ENCODE data around the gene PRDM15. TPM values are rescaled to one million over a fixed set of nuclear protein-coding genes. Genes with fewer than 3 reads are reported as not detected.
A peak's percentile ranks its signal among the peaks of the same experiment; 100 is the strongest.

Gene PRDM15
- total RNA-seq, 1 donor from 2014 or later = 6.4 TPM

DNA sequence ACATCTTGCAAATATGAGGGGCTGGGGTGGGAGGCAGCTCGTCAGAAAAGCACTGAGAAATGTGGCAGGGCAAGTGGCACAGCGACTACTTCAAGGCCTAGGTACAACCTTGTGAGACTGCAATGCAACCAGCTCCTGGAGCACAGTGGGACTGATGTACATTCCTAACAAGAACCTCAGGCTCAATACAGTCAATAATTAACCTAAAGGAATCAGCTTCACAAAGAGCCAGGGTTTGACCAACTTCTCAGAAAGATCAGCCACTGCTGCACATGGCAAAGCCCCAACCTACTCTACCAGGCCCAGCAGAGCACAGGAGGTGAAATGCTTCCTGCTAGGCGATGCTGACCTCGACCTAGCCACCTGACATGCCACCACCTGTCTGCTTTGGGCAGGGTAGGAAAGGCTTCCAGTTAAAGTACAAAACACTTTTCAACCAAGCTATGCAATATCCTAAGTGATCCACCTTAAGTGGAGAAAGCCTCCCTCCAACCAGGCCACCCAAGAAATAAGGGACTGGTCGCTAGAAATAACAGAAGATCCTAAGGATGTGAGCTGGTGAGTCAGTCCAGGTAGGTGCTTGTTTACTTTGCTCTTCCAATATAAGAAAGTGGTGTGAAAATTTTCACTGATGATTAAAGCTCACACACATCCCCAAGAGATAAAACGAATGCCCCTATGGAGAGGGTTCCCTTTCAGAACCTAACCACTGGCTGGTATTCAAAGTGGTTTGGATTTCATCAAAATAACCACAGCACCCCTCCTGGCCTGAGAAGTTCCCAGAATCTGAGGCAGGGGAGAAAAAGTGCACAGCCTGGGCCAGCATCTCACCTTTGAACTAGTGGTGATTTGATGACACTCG is 114.4 kb downstream of the PRDM15 start:
- peak; percentile 71 for DNase-seq (ENCODE audit: low spot score)

DNA sequence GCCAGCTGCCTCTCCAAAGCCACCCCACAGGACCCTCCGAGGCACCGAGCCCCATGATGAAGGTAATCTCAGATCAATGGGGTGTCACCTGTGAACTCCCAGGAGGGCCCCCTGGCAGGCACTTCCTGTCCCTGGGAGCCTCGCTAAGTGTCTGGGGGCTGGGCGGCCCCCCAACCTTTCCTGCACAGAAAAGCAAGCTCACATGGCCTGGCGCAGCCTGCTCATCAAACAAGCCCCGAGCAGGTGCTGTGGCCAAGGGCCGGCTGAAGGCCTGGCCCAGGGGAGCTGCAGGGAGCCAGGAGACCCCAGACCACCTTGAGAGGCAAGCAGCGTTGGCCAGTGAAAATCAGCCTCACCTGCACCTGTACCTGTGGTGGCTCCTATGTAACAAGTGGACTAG is 115.1 kb downstream of the PRDM15 start:
- DNase-seq (ENCODE audit: low spot score) = no peak

DNA sequence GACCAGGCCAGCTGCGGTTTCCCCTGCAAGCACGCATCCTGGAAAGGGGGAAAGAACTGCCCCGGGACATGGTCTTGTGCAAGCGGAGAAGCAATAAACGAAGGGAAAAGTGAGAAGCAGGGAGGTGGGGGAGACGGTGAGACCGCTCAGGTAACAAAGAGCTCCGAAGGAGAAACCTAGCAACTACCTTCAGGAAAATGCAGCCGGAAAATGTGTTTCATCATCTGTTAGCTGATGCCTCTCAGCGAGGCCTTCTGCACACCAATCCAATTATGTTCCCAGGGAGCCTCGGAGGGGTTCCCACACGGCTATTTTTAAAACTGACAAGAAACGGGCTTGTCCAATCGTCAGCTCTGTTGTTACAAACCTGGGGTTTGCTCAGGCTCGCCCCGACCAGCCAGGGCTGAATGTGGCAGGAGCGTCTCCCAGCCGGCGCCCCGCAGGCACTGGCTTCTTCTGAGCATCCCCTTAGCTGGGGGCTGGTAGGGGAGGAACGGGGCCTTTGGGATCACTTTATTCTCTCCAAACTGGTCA is 115.7 kb downstream of the PRDM15 start:
- no peak for DNase-seq (ENCODE audit: low spot score)

DNA sequence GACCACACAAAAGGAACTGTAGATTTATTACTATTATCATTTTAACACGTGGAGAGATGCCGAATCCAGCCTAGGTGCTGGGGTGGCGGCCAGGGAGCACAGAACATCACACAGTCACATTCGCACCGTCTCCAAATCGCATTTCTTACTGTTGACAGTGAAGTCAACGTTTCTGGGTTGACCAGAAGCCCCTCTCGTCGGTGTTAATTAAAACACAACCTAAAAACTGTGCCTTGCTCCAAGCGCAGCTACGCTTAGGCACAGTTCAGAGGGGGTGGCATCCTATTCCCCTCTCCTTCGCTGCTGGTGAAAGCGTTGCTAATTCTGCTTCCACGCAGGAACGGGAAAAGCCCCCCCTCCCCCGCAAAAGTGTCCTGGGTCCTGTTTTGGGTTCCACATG is 116.4 kb downstream of the PRDM15 start:
- no peak for DNase-seq (ENCODE audit: low spot score)

DNA sequence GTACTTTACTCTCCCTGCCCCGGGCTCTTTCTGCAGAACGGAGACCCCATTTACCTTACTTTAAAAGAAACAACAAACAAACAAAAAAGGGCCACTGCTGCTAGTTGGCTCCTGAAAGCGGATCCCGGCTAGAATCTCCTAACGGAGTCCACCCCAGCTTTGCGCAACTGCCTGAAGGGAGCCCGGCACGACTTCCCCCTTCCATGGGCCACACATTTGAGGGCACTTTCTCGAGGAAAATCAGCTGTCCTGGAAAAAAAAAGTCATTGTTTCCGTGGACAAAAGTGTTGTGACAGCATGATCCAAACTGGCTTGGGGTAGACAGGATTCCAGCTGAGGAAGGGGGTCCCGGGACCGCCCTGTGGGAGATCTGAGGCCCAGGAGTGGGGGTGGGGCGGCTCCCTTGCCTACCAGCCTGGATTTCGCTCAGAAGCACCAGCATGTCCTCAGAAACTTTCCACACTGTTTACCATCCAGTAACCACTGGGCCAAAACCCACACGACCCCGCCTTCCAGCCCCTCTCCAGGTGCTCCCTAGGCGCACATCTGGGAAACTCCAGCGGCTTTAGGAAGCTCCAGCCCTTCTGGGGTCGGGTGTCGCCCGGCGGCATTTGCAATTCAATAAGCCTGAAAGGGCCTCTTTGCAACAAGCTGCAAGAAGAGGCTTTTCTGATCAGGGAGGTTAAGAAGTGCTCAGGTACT is 117.1 kb downstream of the PRDM15 start:
- no peak for DNase-seq (ENCODE audit: low spot score)

DNA sequence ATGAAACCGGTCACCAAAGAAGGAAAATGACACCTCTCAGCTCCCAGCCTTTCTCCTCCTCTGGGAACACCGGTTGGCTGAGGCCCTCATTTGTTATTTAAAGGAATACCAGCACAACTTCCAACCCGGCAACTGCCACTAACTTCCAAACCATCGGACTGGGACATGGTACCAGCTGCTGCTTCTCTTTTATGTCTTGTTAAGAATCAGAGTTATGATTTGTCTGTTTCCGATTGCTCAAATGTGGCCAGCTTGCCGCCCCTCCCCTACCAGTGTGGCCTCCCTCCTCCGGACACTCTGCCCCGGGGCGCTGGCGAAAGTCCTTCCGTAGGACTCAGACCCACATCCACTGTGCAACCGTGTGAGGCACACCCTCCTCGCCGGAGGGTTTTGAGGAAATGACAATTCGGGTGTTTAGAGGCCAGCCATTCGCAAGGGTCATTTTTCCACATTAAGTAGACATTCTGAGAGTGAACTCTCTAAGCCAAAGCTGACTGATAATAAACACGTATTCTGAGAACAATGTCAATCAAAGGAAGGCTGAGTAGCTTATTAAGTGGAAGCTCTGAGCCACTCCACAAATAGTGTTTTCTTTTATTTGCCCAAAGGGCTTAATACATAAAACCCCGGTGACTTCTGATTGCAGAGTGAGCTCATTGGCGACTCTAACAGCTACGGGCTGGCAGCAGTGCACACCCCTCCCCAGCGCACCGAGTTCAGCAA is 117.8 kb downstream of the PRDM15 start:
- DNase-seq (ENCODE audit: low spot score) = no peak

DNA sequence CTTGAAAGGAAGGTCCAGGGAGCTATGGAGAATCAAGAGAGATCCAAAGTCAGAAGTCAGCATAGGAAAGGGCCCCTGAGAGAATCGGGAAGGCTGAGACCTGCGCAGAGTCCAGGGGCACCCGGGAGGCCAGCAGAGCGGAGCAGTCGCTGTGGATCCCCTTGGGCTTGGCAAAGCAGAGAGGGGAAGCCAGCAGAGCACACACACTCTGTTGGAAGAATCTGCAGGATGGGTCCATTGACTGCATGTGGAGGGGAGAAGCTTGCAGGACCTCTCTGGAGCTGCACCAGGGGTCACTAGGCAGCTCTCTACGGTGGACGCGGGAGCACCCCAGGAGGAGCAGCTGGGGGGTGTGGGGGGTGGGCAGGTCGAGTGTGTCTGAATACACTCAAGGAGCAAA is 118.7 kb downstream of the PRDM15 start:
- no peak for DNase-seq (ENCODE audit: low spot score)

DNA sequence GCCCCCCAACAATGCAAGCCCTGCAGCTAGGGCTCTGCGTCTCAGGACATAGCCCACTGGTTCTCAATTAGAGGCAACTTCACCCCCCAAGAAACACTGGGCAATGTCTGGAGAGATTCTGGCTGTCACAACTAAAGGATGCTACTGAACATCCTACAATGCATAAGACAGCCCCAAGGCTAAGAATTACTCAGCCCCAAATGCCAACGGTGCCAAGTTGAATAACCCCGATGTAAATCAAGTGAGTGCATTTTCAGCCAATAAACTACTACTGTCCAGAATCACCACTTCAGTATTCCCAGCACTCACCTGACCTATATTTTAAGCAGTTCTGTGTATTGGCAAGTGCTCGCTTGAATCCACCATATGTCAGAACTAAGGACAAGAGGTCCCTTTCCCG is 119.2 kb downstream of the PRDM15 start:
- DNase-seq (ENCODE audit: low spot score) = no peak

DNA sequence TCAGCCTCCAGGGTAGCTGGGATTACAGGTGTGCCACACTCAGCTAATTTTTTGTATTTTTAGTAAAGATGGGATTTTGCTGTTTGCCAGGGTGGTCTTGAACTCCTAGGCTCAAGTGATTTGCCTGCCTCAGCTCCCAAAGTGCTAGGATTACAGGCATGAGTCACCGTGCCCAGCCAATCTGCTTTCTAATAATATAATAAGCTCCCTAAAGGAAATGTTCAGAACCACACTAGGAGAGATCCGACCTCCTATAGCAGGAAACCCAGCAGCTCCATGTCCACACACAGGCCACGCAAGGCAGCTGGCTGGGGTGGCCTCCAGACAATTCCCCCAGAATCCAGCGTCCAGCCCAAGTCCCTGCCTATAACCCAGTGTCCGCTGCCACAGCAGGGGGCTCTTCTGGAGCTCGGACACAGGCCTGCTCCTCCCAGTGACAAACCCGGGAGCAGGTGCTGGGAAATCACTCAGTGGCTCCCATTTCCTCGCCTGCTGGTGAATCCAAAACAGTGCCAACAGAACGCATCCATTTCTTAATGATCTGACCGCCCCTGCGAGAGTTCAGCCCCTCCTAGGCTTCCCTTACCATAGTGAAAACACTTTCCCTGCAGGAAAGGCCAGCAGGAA is 119.8 kb downstream of the PRDM15 start:
- no peak for DNase-seq (ENCODE audit: low spot score)

DNA sequence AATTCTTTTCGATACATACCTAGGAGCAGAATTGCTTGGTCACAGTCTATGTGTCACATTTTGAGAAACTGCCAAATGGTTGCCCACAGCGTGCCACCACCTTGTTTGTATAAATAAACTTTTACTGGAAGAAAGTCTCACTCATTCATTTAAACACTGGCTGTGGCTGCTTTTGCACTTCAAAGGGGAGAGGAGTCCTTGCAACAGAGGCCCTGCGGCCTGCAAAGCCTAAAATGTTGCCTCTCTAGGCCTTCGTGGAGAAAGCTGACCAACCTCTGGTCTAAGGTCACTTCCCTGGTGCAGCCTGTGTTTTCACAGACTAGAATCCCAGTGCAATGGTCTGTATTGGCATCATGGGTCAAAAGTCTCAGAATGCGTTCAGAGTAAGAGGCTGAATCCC is 120.6 kb downstream of the PRDM15 start:
- DNase-seq (ENCODE audit: low spot score) = no peak

DNA sequence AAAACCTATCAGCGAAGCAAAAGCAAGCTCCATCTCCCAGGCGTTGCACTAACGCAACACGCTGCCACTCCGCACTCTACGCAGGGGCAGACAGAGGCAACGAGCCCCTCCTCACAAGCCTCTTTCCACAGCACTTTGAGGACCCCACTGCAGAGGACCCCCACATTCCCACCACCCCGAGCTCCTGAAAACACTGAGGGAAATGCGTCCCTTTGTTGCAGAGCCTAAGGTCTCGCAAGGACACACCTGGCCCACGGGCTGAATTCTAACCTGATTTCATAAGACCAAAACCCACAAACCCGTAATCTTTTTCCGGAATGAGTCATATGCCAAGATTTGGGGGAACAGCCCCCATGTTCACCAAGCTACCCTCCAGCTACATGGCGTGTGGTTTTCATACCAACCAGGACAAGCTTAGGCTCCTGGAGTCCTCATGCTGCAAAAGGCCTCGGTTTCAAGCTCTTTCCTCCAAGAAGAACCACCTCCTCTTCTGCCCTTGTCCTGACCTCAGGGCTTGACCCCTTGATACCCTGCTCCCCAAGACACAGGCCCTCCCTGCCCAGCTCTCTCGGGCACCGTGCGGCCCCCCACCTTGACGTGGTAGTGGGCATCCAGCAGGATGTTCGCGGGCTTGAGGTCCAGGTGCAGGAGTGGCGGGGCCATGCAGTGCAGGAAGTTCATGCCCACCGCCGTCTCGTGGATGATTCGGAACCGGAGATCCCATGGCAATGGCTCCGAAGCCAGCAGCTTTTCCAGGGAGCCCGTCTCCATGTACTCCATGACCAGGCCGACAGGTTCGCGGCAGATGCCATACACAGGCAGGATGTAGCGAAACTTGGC is 123.0 kb downstream of the PRDM15 start:
- no peak for DNase-seq (ENCODE audit: low spot score)

DNA sequence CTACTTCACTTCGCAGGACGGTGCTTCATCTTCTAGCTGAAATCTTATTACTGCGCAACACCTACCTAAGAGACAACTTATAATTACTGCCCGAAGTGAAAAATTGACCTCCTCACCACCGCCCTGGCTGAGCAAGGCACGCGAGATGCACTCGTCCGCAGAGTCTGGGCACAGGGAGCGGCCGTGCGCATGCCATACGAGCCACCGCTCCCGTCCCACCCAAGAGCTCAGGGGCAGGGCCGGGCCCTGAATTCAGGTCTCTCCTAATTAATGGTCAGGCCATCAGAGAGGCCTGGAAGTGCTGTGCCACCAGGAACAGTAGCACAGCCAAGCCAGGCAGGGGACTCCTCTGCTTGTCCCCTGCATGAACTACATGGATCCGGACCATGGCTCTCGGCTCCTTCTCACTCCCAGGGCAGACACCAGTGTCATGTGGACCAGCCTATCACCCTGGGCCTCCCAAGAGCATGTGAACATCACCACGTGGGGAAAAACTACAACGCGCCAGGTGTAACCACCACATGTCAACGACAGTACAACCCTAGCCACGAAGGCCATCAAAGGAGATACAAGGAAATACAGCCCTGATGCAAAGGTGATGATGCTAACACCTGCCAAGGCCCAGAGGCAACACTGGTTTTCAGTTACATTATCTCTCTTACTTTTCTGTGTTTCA is 123.7 kb downstream of the PRDM15 start:
- DNase-seq (ENCODE audit: low spot score) = no peak

DNA sequence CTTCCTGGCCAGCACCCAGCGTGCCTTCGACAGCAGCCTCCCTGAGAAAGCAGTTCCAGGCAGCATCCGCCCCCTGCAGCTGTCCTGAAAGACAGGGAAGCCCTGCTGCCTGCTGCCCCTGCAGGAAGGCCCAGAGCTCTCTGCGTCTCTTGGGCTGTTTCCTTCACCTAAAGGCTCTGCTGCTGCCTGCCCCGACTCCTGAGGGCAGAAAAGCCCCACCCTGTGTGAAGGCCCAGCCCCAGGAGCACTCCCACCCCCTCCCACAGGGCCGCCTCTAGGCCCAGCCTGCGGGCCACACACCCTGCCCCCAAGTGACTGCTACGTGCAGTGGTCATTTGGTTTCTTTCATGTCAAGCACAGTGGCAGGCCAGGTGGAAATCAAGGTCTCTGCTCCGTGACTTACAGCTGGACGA is 124.7 kb downstream of the PRDM15 start:
- no peak for DNase-seq (ENCODE audit: low spot score)

DNA sequence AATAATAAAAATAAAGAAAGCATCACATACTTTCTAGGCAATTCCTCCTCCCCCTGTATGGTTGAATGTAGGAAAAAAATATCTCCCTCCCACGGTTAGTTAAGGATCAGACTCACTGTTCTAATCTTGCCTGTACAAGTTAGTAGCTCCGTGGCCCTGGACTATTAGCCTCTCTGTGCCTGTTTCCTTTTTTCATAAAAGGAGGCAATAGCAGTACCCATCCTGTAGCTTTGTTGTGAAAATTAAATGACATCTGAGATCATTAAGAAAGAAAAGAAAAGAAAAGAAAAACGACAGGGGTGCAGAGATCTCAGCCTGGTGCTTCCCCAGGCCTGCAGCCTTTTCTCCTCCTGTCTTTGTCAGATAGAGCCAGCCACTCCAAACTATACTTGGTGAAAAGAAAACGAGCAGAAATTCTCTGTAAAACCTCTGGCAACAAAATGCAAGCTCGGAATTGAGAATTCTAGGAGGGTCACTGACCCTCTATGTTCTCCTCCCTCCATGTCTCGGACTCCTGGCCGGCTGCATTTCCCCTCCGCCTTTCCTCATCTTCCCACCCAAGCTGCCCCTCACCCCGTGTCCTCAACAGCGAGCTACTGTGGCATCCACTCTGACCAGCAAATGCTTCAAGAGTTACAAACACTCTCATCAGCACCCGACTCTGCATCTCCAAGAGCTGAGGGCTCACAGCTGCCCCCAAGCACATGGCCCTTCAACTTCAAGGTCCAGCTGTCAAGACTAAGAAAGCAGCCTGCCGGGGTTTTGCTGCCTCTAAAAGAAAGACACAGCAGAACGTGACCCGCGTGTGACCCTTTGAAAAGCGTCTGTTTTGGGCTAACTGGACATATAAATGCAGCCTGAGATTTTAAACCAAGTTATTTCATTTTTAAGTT is 125.9 kb downstream of the PRDM15 start:
- no peak for DNase-seq (ENCODE audit: low spot score)

DNA sequence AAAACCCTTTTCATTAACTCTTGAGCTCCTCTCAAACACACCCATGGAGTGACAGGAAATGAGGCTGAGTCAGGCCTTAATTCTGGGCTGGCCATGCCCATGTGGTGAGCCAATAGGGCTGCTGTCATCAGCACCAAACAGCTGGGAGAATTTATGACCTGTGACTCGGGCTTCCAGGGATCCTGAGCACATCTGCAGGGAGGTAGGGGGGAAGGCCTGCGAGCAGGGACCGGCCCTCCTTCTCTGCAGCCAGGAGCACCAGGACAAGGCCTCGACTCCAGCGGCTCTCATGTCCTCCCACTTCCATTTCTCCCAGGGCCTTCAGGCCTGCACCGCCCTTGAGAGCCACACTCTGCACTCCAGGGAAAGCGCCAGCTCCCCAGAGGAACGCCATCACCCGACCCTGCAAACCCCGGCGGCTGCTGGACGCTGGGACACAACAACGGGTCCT is 126.9 kb downstream of the PRDM15 start:
- no peak for DNase-seq (ENCODE audit: low spot score)

DNA sequence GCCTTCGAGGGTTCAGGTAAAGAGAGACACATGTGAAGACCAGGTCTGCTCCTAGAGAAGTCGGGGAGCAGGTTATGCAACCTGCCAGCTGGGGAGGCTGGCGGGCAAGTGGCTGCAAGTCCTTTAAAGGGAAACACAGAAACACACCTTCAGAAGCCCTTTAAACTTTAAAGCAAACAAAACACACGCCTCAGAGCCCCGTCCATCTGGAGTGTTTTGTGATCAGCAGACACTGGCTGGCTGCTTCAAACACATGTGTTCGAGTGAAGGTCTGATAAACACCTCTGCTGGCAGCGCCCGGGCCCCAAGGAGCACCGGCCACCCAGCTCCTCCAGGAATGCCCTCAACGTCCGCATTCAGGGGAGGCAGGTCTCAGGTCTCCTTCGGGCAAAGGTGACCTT is 127.5 kb downstream of the PRDM15 start:
- DNase-seq (ENCODE audit: low spot score) = peak; percentile 60

DNA sequence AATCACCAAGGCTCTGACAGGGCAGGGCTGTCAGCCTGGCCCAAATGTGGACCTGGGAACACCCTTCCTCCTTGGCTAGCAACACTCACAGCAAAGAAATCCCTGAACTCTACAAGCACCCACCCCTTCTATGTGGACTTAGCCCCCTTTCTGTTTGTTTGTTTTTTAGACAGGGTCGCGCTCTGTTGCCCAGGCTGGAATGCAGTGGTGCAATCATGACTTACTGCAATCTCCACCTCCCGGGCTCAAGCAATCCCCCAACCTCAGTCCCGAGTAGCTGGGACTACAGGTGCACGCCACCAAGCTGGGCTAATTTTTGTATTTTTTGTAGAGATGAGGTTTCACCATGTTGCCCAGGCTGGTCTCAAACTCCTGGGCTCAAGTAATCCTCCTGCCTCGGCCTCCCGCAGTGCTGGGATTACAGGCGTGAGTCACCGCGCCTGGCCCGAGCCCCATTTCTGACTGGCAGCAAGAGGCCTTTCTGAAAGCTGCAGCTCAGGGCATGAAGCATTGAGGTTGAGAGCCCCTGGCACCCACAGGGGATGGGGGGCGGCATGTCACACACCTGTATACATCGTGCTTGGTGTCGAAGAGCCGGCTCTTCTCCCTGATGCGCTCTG is 128.5 kb downstream of the PRDM15 start:
- no peak for DNase-seq (ENCODE audit: low spot score)

DNA sequence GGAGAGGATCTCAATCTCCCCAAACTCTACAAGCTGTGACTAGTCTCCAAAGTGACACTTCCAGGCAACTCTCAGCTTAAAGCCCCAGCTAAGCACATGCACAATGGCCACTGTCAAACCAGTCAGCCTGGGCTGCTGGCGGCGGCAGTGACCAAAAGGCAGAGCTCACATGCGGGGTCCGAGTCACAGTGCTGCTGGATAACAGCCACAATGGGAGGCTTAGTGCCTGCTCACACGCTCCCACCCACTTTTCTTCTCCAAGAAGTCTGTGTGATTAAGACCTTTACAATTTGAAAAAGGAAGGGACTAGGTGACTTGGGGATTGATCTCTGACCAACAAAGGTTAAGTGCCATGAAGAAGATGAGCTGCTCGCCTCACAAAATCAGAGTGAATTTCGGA is 129.1 kb downstream of the PRDM15 start:
- no peak for DNase-seq (ENCODE audit: low spot score)

DNA sequence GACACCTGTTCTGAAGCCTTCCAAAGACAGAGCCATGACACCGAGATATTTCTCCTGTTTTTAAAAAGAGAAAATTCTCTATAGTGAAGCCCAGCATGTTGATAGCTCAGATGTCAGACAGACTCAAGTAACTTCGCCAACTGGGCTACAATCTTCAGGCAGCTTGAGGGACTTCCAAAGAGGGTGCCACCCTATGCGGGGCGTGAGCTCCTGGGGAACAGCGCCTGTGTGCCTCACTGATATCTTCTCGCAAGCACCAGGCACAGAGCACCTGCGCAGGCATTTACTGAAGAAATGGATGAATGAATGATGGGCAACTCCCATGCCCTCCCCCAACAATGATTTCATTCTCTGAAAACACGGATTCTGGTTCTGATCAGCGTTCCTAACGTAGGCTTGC is 129.9 kb downstream of the PRDM15 start:
- no peak for DNase-seq (ENCODE audit: low spot score)
